Liver (tissue), 9 donors: ENCODE results near the gene AGTRAP. TPM values are rescaled to one million over a fixed set of nuclear protein-coding genes. Genes with fewer than 3 reads are reported as not detected.

ENCODE experiments used
- DNase-seq: peaks from one replicate; pipeline ENCODE4 v3.0.0-alpha.2; 2017; ENCODE audit warnings: low spot score
- H3K27ac ChIP-seq, 2 donors: one replicate each; pipeline ENCODE4 v1.7.0; 2013; ENCODE audit warnings: inconsistent platforms in 2 of 2, low read length in 2 of 2, control low read depth in 1 of 2, low read depth in 1 of 2, mild to moderate bottlenecking in 1 of 2
- H3K27me3 ChIP-seq, 4 donors: one replicate each; pipeline versions ENCODE4 v1.6.1 to v1.7.0; 2013; ENCODE audit warnings: low read length in 3 of 4, inconsistent platforms in 1 of 4, mild to moderate bottlenecking in 1 of 4, moderate library complexity in 1 of 4; ENCODE audit not compliant: control insufficient read depth in 4 of 4, insufficient read depth in 4 of 4
- H3K36me3 ChIP-seq, 4 donors: one replicate each; pipeline versions ENCODE4 v1.6.1 to v1.7.0; 2013; ENCODE audit warnings: low read length in 3 of 4, mild to moderate bottlenecking in 3 of 4, low read depth in 1 of 4, moderate library complexity in 1 of 4; ENCODE audit not compliant: control insufficient read depth in 4 of 4, insufficient read depth in 3 of 4
- H3K4me1 ChIP-seq, 4 donors: one replicate each; pipeline versions ENCODE4 v1.6.1 to v1.7.0; 2013; ENCODE audit warnings: low read length in 3 of 4, mild to moderate bottlenecking in 3 of 4, moderate library complexity in 1 of 4; ENCODE audit not compliant: control insufficient read depth in 4 of 4, insufficient read depth in 4 of 4
- H3K4me3 ChIP-seq, 3 donors: one replicate each; pipeline versions ENCODE4 v1.6.1 to v1.7.0; 2013; ENCODE audit warnings: low read length in 3 of 3, control low read depth in 1 of 3, low read depth in 1 of 3, mild to moderate bottlenecking in 1 of 3
- H3K9ac ChIP-seq, 2 donors: one replicate each; pipeline ENCODE4 v1.7.0; 2013; ENCODE audit warnings: low read length in 2 of 2, mild to moderate bottlenecking in 2 of 2, moderate library complexity in 2 of 2, control low read depth in 1 of 2, low read depth in 1 of 2
- H3K9me3 ChIP-seq, 4 donors: one replicate each; pipeline versions ENCODE4 v1.6.1 to v1.7.0; 2013; ENCODE audit warnings: low read length in 3 of 4; ENCODE audit not compliant: control insufficient read depth in 4 of 4
- ATF3 ChIP-seq: IDR thresholded peaks from 2 replicates; pipeline ENCODE4 v1.6.1; 2016; ENCODE audit warnings: antibody characterized with exemption
- EGR1 ChIP-seq, 2 donors: IDR thresholded peaks; 2 replicates each; pipeline ENCODE4 v1.6.1; 2016 to 2018; ENCODE audit warnings: antibody characterized with exemption in 2 of 2, low read depth in 2 of 2
- FOXA1 ChIP-seq: IDR thresholded peaks from 2 replicates; pipeline ENCODE4 v1.6.1; 2016; ENCODE audit warnings: antibody characterized with exemption
- FOXA2 ChIP-seq: IDR thresholded peaks from 2 replicates; pipeline ENCODE4 v1.6.1; 2016; ENCODE audit warnings: antibody characterized with exemption
- HNF4A ChIP-seq, 2 donors: conservative IDR thresholded peaks; 2 replicates each; pipeline ENCODE4 v1.6.1; 2016; ENCODE audit warnings: antibody characterized with exemption in 2 of 2, mild to moderate bottlenecking in 2 of 2
- JUND ChIP-seq, 2 donors: IDR thresholded peaks; 2 replicates each; pipeline ENCODE4 v1.6.1; 2016; ENCODE audit warnings: antibody characterized with exemption in 2 of 2
- MAX ChIP-seq: IDR thresholded peaks from 2 replicates; pipeline ENCODE4 v1.6.1; 2016; ENCODE audit warnings: antibody characterized with exemption
- NR2F2 ChIP-seq: IDR thresholded peaks from 2 replicates; pipeline ENCODE4 v1.6.1; 2016; ENCODE audit warnings: antibody characterized with exemption
- REST ChIP-seq: IDR thresholded peaks from 2 replicates; pipeline ENCODE4 v1.6.1; 2016; ENCODE audit warnings: antibody characterized with exemption, mild to moderate bottlenecking
- RXRA ChIP-seq, 2 donors: IDR thresholded peaks; 2 replicates each; pipeline ENCODE4 v1.6.1; 2017 to 2018; ENCODE audit warnings: antibody characterized with exemption in 2 of 2, mild to moderate bottlenecking in 1 of 2
- SP1 ChIP-seq: IDR thresholded peaks from 2 replicates; pipeline ENCODE4 v1.6.1; 2018; ENCODE audit warnings: antibody characterized with exemption, mild to moderate bottlenecking
- YY1 ChIP-seq: IDR thresholded peaks from 2 replicates; pipeline ENCODE4 v1.6.1; 2016; ENCODE audit warnings: antibody characterized with exemption, mild to moderate bottlenecking
- WGBS: extraction: QIAGEN DNeasy Blood & Tissue Kit; methylation state at CpG from one replicate; pipeline ENCODE4 v1.1.7; 2013; 5-methylcytosine and 5-hydroxymethylcytosine counted together
- polyA plus RNA-seq, 2 donors: library from polyadenylated mRNA; stranded (reverse) in 1 of 2; unstranded in 1 of 2; fragments of 200-250 nt in 1 of 2; fragments of >200 nt in 1 of 2; fragmentation: Nextera tagmentation in 1 of 2; extraction: Ambion mirVana in 1 of 2; gene quantifications; one replicate each; pipeline versions ENCODE4 v1.2.1 to v1.2.3, GENCODE V29; 2013 to 2015
- total RNA-seq, 2 donors: library from RNA; depleted of rRNA; stranded (reverse); fragments of >200 nt; gene quantifications; one replicate each; pipeline ENCODE4 v1.2.3, GENCODE V29; 2014
- donor health status: healthy.
- donor health status: healthy.
- donor health status: healthy.
- donor health status: healthy.
- donor health status: healthy.

The AGTRAP gene
- total and polyA plus RNA-seq, 4 donors, result 8.5 to 19.3 (median 17.5) TPM

- Histone ChIP-seq H3K4me1 (no peaks in the 10 kb centered on the region), H3K9me3 (no peaks in the 10 kb centered on the region), H3K27ac (no peak overlapping the region), H3K4me3 (no peak overlapping the region), H3K36me3 (peaks cover 0 to 32% (median 6%) of the 10 kb centered on the region in 4 donors), H3K9ac (no peak overlapping the region), H3K27me3 (no peaks in the 10 kb centered on the region)
- DNase-seq, result no peak
- 93% methylated on average over 9 of the region's 9 CpGs for WGBS
- TF ChIP-seq JUND (IDR thresholded peaks at IDR 0.05), result no peak
- no peak for TF ChIP-seq HNF4A (conservative IDR thresholded peaks at IDR 0.05)
Measured at GRCh38 chr1:11751087-11751486, 15.2 kb downstream of the AGTRAP start.

- no peaks in the 10 kb centered on the region for H3K27me3 ChIP-seq
- peaks cover 0 to 28% (median 6%) of the 10 kb centered on the region in 4 donors for H3K36me3 ChIP-seq
- H3K4me3 ChIP-seq, result no peak overlapping the region
- no peak for TF ChIP-seq NR2F2
- TF ChIP-seq RXRA (IDR thresholded peaks at IDR 0.05), result no peak
- no peak for TF ChIP-seq EGR1 (IDR thresholded peaks at IDR 0.05; ENCODE audit: low read depth in 2 of 2)
- TF ChIP-seq ATF3, result no peak
- TF ChIP-seq YY1, result no peak
- no peak for TF ChIP-seq FOXA1
- H3K9ac ChIP-seq, result no peak overlapping the region
- H3K27ac ChIP-seq, result no peak overlapping the region
- DNase-seq, result no peak
- 60% methylated on average over 17 of the region's 17 CpGs for WGBS
- no peaks in the 10 kb centered on the region for H3K9me3 ChIP-seq
- no peaks in the 10 kb centered on the region for H3K4me1 ChIP-seq
Measured at GRCh38 chr1:11752359-11753088, 16.6 kb downstream of the AGTRAP start.

- TF ChIP-seq SP1 (no peak), FOXA1 (no peak), REST (no peak), JUND (IDR thresholded peaks at IDR 0.05) (no peak), FOXA2 (no peak), MAX (no peak)
- H3K27me3 ChIP-seq, result no peaks in the 10 kb centered on the region
- no peaks in the 10 kb centered on the region for H3K4me1 ChIP-seq
- no peak overlapping the region for H3K27ac ChIP-seq
- no peak for DNase-seq
- WGBS, result 69% methylated on average over 7 of the region's 7 CpGs
- H3K4me3 ChIP-seq, result no peak overlapping the region
- no peak overlapping the region for H3K9ac ChIP-seq
- no peaks in the 10 kb centered on the region for H3K9me3 ChIP-seq
- peaks cover 0 to 21% (median 6%) of the 10 kb centered on the region in 4 donors for H3K36me3 ChIP-seq
Measured at GRCh38 chr1:11753555-11754208, 17.7 kb downstream of the AGTRAP start.
